Right atrium auricular region (tissue), 2 donors: ENCODE data around the gene ARHGDIB. TPM values are rescaled to one million over a fixed set of nuclear protein-coding genes. Genes with fewer than 3 reads are reported as not detected.

Source experiments
- DNase-seq: peaks from one replicate; pipeline ENCODE4 v3.0.0-alpha.2; 2019; ENCODE audit warnings: low spot score
- H3K27ac ChIP-seq, 2 donors: fragments of 200-600 bp; sonication (generic); 1 replicate in 1 of 2; 2 replicates in 1 of 2; pipeline ENCODE4 v1.5.1; 2016 to 2019
- H3K27me3 ChIP-seq, 2 donors: fragments of 200-600 bp; sonication (generic); one replicate each; pipeline versions ENCODE4 v1.5.1 to v1.6.0; 2017 to 2019
- H3K36me3 ChIP-seq: fragments of 200-600 bp; sonication (generic); one replicate; pipeline ENCODE4 v1.5.1; 2016
- H3K4me1 ChIP-seq, 2 donors: fragments of 200-600 bp; sonication (generic); one replicate each; pipeline versions ENCODE4 v1.5.1 to v1.6.0; 2017 to 2019
- H3K4me3 ChIP-seq, 2 donors: fragments of 200-600 bp; sonication (generic); 1 replicate in 1 of 2; 2 replicates in 1 of 2; pipeline ENCODE4 v1.5.1; 2017 to 2019; ENCODE audit warnings: mild to moderate bottlenecking in 1 of 2, moderate library complexity in 1 of 2
- H3K9me3 ChIP-seq, 2 donors: fragments of 200-600 bp; sonication (generic); one replicate each; pipeline ENCODE4 v1.5.1; 2019
- total RNA-seq, 2 donors: library from RNA; depleted of rRNA; stranded (reverse); fragments of >200 nt; gene quantifications; one replicate each; pipeline ENCODE4 v1.1.0, GENCODE V29; 2016
- TF ChIP-seq, protein P1 (sequence below), 2 donors: fragments of 200-600 bp; sonication (generic); IDR thresholded peaks; one replicate each; pipeline ENCODE4 v1.5.1; 2019; ENCODE audit warnings: antibody characterized with exemption in 2 of 2

ARHGDIB gene
- 100 to 1,000 TPM in 1 of 2 donors, 10 to 100 TPM in 1; 69.5 to 124 TPM for total RNA-seq

DNA sequence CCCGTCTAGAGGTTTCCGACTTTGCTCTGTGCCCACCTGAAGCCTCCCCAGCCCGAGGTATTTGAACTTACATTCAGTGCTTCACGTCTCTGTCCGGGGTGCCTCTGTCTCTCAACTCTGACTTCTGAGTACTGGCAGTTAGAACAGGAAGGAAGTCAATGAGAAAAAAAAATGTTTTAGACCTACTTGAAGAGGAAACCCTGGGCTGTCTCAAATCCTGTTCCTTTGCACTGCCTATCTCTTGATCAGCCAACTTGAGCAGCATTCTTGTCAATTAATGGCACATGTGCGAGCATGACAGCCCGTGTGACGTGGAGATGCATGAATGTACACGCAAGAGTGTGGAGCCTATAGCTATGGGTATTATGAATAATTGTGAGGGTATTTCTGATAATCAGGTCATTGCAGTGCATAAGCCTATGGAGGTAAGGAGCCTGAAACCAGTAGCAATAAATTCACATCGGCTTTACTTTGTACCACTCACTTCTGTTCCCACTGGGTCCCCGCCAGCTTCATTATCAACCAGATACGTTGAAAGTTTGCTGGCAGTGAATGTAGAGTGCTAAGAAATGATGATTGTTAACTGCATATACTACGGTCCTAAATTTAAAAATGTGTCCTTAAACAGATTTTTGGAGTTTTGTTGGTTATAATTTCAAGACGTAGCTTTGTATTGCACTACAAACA lies at the start of gene ARHGDIB:
Gene ARHGDIB, minus strand, starts transcription at position 136 of the 687 bp plus-strand sequence. CDS start 10,889 bp downstream, outside the sequence.
- no peak for DNase-seq

DNA sequence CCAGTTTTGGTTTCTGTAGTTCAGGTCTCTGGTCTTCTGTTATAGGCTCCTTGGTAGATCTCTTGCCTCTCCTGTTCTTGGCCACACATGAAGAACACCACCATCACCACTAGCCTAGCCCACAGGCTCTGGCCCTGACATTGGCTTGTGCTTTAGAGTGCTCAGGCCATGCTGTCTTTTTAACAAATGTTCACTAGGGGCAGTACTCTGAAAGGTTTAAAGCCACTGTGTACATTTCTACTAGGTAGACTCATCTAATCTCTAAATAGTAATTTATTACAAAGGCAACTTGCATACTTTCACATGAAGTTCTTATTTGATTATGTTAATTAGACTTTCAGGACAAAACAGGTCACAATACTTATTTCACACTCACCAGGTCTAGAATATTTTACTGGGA lies 49.8 kb upstream of the ARHGDIB start:
- DNase-seq, result no peak
- no peaks in the 10 kb centered on the region for H3K27me3 ChIP-seq
- H3K27ac ChIP-seq, result no peak overlapping the region
- TF ChIP-seq, protein P1, sequence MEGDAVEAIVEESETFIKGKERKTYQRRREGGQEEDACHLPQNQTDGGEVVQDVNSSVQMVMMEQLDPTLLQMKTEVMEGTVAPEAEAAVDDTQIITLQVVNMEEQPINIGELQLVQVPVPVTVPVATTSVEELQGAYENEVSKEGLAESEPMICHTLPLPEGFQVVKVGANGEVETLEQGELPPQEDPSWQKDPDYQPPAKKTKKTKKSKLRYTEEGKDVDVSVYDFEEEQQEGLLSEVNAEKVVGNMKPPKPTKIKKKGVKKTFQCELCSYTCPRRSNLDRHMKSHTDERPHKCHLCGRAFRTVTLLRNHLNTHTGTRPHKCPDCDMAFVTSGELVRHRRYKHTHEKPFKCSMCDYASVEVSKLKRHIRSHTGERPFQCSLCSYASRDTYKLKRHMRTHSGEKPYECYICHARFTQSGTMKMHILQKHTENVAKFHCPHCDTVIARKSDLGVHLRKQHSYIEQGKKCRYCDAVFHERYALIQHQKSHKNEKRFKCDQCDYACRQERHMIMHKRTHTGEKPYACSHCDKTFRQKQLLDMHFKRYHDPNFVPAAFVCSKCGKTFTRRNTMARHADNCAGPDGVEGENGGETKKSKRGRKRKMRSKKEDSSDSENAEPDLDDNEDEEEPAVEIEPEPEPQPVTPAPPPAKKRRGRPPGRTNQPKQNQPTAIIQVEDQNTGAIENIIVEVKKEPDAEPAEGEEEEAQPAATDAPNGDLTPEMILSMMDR (IDR thresholded peaks at IDR 0.05), result no peak
- no peaks in the 10 kb centered on the region for H3K36me3 ChIP-seq
- no peaks in the 10 kb centered on the region for H3K4me1 ChIP-seq
- H3K9me3 ChIP-seq, result no peaks in the 10 kb centered on the region
- no peak overlapping the region for H3K4me3 ChIP-seq

More for the DNA sequence above, at the start of gene ARHGDIB:
- no peaks in the 10 kb centered on the region for H3K27me3 ChIP-seq
- TF ChIP-seq, protein P1 (IDR thresholded peaks at IDR 0.05), result no peak
- peak within 1 kb of the TSS; percentile 72 to 83 for H3K27ac ChIP-seq
- peak within 1 kb of the TSS; percentile 41 to 54 for H3K4me3 ChIP-seq
- no peaks in the 10 kb centered on the region for H3K9me3 ChIP-seq
- no peaks in the 10 kb centered on the region for H3K36me3 ChIP-seq
- peaks cover 0 to 32% of the 10 kb centered on the region in 2 donors for H3K4me1 ChIP-seq

- DNase-seq, result no peak
- H3K27me3 ChIP-seq, result no peaks in the 10 kb centered on the region
- no peaks in the 10 kb centered on the region for H3K9me3 ChIP-seq
- H3K36me3 ChIP-seq, result no peaks in the 10 kb centered on the region
- TF ChIP-seq, protein P1 (IDR thresholded peaks at IDR 0.05), result no peak
- H3K27ac ChIP-seq, result no peak overlapping the region
- H3K4me3 ChIP-seq, result no peak overlapping the region
- peaks cover 0 to under 1% of the 10 kb centered on the region in 2 donors for H3K4me1 ChIP-seq
These were observed 46.1 kb upstream of the ARHGDIB start for GRCh38 chr12:15007551-15007950.

GRCh38 chr12:15005064-15005463 lies 43.7 kb upstream of the ARHGDIB start:
- no peak overlapping the region for H3K27ac ChIP-seq
- H3K36me3 ChIP-seq, result no peaks in the 10 kb centered on the region
- DNase-seq, result no peak
- TF ChIP-seq, protein P1 (IDR thresholded peaks at IDR 0.05), result no peak
- peaks cover 0 to 14% of the 10 kb centered on the region in 2 donors for H3K4me1 ChIP-seq
- no peak overlapping the region for H3K4me3 ChIP-seq
- no peaks in the 10 kb centered on the region for H3K9me3 ChIP-seq
- H3K27me3 ChIP-seq, result no peaks in the 10 kb centered on the region

GRCh38 chr12:15004421-15004820 lies 43.0 kb upstream of the ARHGDIB start:
- Histone ChIP-seq H3K36me3 (no peaks in the 10 kb centered on the region), H3K4me1 (peaks cover 0 to 14% of the 10 kb centered on the region in 2 donors), H3K27ac (no peak overlapping the region), H3K9me3 (no peaks in the 10 kb centered on the region), H3K27me3 (no peaks in the 10 kb centered on the region), H3K4me3 (no peak overlapping the region)
- TF ChIP-seq, protein P1 (IDR thresholded peaks at IDR 0.05), result no peak
- no peak for DNase-seq
